GM18873 (cell line): Measurements from ENCODE around the gene DOCK2.
"Not testable (repeated sequence)": the region's sequence is repeated elsewhere in the genome, so short reads cannot be mapped to it uniquely, and the experiment has no call there.

Experiments used
- ATAC-seq: cut with Tn5 transposase; IDR thresholded peaks from one replicate; pipeline ENCODE4 v1.9.1; 2021; ENCODE audit warnings: mild to moderate bottlenecking, moderate library complexity, moderate number of reproducible peaks; ENCODE audit not compliant: unreplicated experiment, low FRiP score

DOCK2 gene

GRCh38 chr5:169636477-169637084 lies 494 bp upstream of the DOCK2 start:
- no peak for ATAC-seq

- peak; percentile 42 for ATAC-seq
Observed at GRCh38 chr5:169637549-169638121, 560 bp downstream of the DOCK2 start.

DNA sequence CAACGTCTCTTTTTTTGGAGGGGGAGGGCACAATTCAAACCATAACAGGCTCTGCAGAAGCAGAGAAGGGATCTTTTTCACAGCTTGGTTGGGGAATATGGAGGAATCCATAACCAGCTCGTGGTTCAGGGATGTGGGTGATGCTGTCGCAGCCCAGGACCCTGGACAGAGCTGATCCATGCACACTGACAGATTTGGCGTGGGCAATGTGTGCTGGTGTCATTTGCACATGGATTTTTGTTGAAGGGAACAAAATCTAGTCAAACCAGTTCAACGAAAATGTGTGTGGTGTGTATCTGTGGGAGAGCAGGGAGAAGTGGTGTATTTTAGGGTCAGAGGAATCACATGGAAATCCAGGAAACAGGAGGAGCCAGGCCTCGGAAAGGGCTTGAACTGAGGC lies 4.2 kb downstream of the DOCK2 start:
- ATAC-seq: no peak

DNA sequence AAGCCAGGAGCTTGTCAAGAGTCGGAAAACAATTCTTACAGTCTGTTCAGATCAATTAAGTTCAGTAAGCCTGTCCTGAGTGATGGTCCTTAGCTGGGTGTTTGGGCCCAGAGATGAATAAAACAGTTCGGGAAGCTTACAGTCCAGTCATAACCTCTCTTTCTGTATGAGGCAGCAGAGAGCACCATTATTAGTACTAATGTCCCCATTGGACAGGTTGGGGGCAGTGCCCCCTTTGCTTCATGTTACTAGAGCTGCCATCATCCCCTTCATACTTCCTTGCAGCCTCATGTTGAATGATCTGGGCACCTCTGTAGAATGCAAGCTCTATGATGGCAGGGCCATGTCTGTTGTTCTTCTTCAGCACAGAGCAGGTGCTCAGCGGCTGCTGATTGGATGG lies 9.8 kb downstream of the DOCK2 start:
- peak; percentile 46 for ATAC-seq

GRCh38 chr5:169647566-169647965 lies 10.5 kb downstream of the DOCK2 start:
- ATAC-seq: peak; percentile 36

GRCh38 chr5:169648725-169649310 lies 11.7 kb downstream of the DOCK2 start:
- no peak for ATAC-seq

- no peak for ATAC-seq
Observed at GRCh38 chr5:169649486-169649885, 12.4 kb downstream of the DOCK2 start.

GRCh38 chr5:169650701-169651331 lies 13.7 kb downstream of the DOCK2 start:
- peak; percentile 45 for ATAC-seq

GRCh38 chr5:169651526-169651925 lies 14.5 kb downstream of the DOCK2 start:
- ATAC-seq: no peak

- no peak for ATAC-seq
Observed at GRCh38 chr5:169652057-169652456, 15.0 kb downstream of the DOCK2 start.

DNA sequence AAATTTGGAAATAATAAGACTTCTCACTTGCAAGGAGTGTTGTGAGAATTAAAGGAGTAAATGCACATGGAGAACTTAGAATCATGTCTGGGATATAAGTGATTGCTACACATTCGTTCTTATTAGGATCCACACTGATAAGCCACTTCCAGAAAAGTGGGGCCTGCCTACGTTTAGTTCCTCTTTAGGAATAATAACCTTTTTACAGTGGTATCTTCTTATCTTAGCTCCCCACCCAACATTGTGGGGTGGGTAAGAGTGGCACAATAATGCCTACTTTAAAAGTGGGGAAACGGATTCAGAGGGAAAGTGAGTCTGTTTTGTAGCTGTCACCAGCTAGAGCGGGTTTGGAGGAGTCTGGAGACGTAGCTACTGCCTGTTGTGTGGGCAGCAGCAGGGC lies 16.0 kb downstream of the DOCK2 start:
- no peak for ATAC-seq

DNA sequence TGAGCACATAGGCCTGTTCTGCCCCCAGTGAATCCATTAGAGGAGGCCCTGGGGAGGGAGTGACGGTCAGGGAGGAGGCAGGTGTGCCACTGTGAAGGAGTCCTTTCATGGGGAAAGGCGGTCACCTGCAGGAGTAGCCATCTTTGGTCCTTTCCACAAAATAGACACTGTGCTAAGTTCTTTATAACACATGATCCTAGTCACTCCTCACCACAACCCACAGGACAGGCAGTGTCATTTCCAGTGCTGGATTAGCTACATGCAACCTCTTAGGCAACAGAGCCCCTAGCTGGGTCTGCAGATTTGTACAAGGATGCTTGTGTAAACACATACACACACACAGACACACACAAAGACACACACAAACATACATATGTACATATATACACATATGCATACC lies 18.3 kb downstream of the DOCK2 start:
- ATAC-seq: no peak

DNA sequence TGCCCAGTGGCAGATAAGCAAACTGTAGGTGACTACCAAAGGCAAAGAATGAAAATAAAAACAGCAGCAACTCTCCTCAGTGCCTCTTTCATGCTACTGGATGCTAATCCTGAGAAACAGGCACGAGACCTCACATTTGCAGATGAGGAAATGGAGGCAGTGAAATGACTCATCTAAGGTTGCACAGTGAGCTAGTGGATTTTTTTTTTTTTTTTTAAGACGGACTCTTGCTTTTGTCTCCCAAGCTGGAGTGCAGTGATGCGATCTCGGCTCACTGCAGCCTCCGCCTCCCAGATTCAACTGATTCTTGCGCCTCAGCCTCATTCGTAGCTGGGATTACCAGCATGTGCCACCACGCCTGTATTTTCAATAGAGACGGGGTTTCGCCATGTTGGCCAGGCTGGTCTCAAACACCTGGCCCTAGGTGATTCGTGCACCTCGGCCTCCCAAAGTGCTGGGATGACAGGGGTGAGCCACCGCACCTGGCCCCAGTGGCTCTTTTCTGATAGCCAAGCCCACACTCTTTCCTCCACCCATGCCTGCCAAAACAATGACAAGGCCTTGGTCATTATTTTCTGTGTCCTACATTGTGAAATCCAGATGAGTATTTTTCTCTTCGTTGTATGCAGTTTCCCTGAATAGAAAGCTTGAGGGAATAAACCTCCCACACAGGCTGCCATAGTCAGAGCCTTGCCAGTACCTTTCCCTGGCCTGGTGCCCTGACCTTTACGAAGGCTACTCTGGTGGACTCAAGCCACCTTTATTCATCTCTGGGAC lies 19.2 kb downstream of the DOCK2 start:
- ATAC-seq: peak; percentile 73

DNA sequence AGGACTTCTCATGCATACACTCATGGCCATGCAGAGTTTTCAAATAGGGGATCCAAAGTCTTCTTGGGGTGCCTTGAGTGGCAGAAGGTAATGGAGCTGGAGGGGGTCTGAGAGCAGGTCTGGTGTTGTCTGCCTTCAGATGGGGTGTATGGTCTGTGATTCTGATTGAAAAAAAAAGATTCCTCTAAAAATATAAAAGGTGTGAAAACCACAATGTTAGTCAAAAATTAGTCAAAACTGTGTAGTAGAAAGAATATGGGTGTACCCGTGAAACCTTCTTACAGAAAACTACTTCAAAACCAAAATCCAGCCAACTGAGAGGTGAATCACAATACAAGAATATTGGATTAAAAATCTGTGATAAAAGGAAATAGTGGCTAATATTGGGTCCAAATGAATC lies 20.1 kb downstream of the DOCK2 start:
- no peak for ATAC-seq

- not testable (repeated sequence) for ATAC-seq
Observed at GRCh38 chr5:169662451-169662850, 25.4 kb downstream of the DOCK2 start.

DNA sequence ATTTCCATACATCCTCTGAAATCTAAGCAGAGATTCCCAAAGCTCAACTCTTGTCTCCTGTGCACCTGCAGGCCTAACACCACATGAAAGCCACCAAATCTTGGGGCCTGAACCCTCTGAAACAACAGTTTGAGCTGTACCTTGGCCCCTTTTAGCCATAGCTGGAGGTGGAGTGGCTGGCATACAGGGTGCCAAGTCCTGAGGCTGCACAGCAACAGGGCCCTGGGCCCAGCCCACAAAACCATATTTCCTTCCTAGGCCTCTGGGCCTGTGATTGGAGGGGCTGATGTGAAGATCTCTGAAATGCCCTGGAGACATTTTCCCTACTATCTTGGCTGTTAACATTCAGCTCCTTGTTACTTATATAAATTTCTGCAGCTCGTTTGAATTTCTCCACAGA lies 26.5 kb downstream of the DOCK2 start:
- no peak for ATAC-seq

GRCh38 chr5:169666365-169666764 lies 29.3 kb downstream of the DOCK2 start:
- no peak for ATAC-seq

- ATAC-seq: no peak
Observed at GRCh38 chr5:169667896-169668674, 31.0 kb downstream of the DOCK2 start.

DNA sequence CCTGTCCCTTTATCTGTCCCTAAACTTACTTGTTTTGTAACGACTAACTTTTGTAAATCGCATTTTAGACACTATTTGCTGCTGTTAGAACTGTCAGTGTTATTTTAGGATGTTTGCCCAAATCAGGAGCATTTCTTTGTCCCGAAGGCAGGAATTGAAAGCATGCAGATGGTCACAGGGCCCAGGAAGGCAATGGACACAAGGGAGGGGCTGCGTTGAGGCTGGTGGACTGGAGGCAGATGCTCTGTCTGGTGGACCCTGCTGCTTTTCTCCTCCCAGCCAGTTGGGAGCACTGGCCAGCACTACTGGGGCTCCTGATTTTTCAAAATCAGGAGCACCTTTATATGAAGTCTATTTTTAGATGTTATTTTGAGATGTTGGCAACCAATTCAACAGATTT lies 31.7 kb downstream of the DOCK2 start:
- ATAC-seq: no peak
